ENCODE results near the gene ARL6IP1.

DNA sequence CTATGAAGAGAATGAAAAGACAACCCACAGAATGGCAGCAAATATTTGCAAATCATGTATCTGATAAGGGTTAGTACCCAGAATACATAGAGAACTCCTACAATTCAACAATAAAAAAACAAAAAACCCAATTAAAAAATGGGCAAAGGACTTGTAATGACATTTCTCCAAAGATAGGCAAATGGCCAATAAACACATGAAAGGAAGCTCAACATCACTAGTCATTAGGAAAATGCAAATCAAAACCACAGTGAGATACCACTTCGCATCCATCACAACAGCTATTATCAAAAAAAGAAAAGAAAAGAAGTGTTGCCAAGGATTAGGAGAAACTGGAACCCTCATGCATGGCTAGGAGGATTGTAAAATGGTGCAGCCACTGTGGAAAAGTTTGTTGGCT lies 45.1 kb upstream of the ARL6IP1 start:
- TF ChIP-seq, protein P1, sequence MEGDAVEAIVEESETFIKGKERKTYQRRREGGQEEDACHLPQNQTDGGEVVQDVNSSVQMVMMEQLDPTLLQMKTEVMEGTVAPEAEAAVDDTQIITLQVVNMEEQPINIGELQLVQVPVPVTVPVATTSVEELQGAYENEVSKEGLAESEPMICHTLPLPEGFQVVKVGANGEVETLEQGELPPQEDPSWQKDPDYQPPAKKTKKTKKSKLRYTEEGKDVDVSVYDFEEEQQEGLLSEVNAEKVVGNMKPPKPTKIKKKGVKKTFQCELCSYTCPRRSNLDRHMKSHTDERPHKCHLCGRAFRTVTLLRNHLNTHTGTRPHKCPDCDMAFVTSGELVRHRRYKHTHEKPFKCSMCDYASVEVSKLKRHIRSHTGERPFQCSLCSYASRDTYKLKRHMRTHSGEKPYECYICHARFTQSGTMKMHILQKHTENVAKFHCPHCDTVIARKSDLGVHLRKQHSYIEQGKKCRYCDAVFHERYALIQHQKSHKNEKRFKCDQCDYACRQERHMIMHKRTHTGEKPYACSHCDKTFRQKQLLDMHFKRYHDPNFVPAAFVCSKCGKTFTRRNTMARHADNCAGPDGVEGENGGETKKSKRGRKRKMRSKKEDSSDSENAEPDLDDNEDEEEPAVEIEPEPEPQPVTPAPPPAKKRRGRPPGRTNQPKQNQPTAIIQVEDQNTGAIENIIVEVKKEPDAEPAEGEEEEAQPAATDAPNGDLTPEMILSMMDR (IDR thresholded peaks at IDR 0.05), result no peak
- no peak for TF ChIP-seq ZFX (IDR thresholded peaks at IDR 0.05; ENCODE audit: borderline replicate concordance)

Data from 22Rv1 (cell line).